GM18951 (cell line): ENCODE data around the gene ALK.

Experiments
- POLR2A ChIP-seq: IDR thresholded peaks from 4 replicates; pipeline ENCODE4 v1.6.1; 2011; ENCODE audit warnings: mild to moderate bottlenecking; ENCODE audit not compliant: insufficient read length, insufficient read depth; ENCODE audit errors: extremely low read depth
- in situ Hi-C: fragments of 300-500 bp; cut with MboI; formaldehyde crosslinking; loops from one replicate; pipeline ENCODE4 v1.12.0; 2022; ENCODE audit warnings: low sequenced_read_pairs, mixed read lengths, inconsistent platforms; ENCODE audit not compliant: unreplicated experiment

ALK gene

DNA sequence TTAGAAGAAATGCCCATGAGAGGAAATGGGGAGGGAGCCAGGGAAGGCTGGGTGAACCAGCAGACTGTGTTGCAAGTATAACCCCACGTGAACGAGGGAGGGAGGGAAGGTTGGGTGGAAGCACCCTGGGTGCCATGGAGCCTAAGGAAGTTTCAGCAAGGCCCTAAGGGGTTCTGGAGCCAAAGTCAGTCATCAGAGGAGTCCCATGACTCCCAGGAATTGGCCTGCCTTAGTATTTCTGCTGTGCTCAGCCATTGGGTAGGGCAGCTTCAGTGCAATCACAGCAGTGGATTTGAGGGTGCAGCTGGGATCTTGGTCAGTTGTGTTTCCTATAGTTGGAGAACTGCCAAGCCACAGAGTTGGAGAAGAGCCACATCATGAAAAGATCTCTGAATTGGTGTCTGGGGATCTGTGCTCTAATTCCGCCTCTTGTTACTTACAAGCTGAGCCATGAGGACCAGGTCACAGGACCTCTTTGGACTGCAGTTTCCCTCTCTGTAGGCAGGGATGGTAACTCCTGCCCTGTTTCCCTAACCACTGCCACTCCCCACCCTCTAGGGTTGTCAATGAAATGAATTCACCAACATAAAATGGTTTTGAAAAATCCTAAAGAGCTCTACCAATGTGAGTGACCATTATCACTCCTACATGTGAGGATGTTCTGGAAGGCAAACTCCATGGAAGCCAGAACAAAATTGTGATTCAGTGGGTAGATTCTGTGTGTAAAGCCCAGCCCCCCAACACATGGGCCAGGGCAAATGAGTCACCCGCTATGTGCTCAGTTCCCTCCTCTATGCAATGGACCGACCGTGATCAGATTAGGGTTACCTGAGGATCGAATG lies 697.3 kb downstream of the ALK start:
- no peak for TF ChIP-seq POLR2A
- in situ Hi-C loops = no loop called here

GRCh38 chr2:29223257-29223656 lies 698.1 kb downstream of the ALK start:
- in situ Hi-C loops = no loop called here
- no peak for TF ChIP-seq POLR2A

DNA sequence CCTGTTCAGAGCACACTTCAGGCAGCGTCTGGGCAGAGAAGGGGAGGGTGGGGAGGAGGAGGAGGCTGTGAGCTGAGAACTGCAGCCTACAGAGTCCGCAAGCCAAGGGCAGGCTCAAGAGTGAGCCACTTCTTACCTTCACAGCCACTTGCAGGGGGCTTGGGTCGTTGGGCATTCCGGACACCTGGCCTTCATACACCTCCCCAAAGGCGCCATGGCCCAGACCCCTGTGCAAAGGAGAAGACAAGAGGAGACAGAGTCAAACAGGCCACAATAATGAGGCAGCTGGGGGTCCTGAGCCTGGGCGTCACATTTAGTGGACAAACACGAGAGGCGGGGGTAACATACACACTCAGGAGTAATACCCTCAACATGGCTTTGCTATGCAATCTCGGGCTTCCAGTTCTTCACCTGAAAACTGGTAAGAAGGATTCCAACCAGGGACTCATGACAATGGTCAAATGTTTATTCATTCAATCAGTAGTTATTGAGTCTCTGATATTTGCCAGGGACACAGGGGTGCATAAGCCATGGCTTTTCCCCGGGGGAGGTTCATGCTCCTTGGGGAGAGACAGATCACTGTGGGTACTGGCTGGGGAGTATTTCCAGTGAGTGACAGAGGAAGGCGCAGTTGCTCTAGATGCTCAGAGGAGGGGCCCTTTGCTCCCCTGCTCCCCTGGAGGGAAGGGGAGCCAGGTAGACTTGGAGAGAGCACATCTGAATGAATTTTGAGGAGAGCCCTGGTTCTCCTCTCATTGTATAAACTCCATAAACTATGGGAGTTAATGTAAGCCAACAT lies 698.8 kb downstream of the ALK start:
- no peak for TF ChIP-seq POLR2A
- in situ Hi-C loops = no loop called here

- no peak for TF ChIP-seq POLR2A
- in situ Hi-C loops = no loop called here
Measured at GRCh38 chr2:29220506-29221270, 700.7 kb downstream of the ALK start.

GRCh38 chr2:29219374-29219773 lies 702.0 kb downstream of the ALK start:
- TF ChIP-seq POLR2A = no peak
- in situ Hi-C loops = no loop called here

GRCh38 chr2:29218550-29219125 lies 702.7 kb downstream of the ALK start:
- in situ Hi-C loops = no loop called here

DNA sequence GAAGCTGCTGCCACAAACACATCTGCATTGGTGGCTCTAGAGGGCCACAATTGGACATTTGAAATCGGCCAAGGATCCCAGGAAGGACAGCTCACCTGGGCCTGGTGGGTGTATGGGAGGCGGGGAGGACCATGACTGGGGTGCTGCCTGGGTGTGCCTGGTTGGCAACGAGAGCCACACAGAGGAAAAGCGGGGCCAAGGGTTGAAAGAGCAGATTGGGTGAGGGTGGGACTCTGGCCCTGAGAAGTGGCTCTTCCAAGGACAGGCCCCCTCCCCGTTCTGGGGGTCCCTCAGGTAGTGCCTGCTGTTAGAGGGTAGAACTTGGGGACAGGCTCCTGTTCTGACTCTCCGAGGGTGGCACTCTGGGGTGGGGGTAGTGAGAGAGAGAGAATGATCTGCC lies 703.3 kb downstream of the ALK start:
- in situ Hi-C loops = no loop called here
- no peak for TF ChIP-seq POLR2A

More at GRCh38 chr2:29218550-29219125, 702.7 kb downstream of the ALK start:
- TF ChIP-seq POLR2A = no peak

GRCh38 chr2:29216609-29216909 lies 704.8 kb downstream of the ALK start:
- no peak for TF ChIP-seq POLR2A
- in situ Hi-C loops = no loop called here

DNA sequence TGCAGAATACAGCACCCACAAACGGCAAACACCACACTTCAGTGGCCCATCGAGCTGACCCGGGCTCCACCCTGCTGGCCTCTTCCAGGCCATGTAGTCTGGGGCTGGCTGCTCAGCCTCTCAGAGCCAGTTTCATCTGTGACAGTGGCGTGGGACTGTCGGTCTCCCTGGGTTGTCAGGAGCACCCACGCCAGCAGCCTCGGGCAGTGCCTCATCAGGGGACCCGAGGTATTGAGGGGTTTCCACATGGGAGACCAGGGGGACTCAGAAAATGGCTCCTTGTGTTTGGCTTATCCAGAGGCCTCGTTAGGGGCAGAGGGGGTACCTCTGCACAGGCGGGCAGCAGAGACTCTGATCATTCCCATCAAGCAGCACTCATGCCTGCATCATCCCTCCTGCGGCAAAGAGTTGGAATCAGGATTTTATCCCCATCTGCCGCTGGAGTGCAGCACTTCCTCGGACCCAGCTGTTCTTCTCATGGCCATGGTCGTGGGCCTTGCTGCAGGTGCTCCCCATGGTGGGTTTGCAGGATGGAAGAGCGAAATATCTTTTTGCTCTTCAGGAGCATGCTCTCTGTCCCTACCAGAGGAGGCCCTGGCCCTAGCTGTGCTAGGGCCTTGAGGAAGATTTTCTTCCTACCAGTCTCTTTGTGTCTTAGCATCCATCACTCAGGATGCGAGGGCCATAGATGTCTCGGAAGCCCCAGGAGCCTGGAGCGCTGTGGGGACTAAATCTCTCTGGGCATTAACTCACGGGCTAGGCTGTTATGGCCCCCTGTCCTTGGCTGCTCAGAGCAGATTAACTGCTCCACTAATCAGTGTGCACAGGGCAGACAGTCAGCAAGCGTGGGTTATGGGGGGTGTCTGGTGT lies 705.4 kb downstream of the ALK start:
- in situ Hi-C loops = no loop called here
- TF ChIP-seq POLR2A = no peak

DNA sequence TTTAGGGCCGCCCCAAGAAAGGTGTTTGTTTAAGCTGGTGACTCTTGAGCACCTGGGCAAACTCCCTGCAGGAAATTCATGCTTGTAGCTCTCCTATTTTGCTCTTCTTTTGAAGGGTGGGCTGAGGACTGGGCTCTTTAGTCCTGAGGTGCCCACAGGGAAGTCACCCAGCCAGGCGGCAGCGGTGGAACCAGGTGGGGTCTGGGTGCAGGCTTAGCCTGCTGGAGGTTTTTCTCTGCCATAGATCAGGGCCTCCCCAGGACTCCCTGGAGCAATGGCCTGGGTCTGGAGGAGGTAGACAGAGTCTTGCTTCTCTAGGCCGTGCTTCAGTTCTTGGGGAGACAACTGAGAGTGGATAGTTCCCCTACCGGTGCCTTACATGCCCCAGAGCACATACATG lies 706.3 kb downstream of the ALK start:
- TF ChIP-seq POLR2A = no peak
- in situ Hi-C loops = no loop called here

- in situ Hi-C loops = no loop called here
- TF ChIP-seq POLR2A = no peak
Measured at GRCh38 chr2:29213888-29214291, 707.5 kb downstream of the ALK start.

- in situ Hi-C loops = no loop called here
- TF ChIP-seq POLR2A = no peak
Measured at GRCh38 chr2:29212009-29212408, 709.4 kb downstream of the ALK start.
